MM.1S (cell line): Measurements from ENCODE around the gene EPB41.

ENCODE experiments used
- CTCF ChIP-seq: fragments of 300-600 bp; sonication (generic); IDR thresholded peaks from 2 replicates; pipeline ENCODE4 v1.5.1; 2016; ENCODE audit warnings: antibody characterized with exemption, low read length, mixed read lengths
- EZH2 ChIP-seq: fragments of 300-600 bp; sonication (generic); optimal IDR thresholded peaks from 2 replicates; pipeline ENCODE3; 2017; ENCODE audit warnings: low read depth, mild to moderate bottlenecking, antibody characterized with exemption, low read length, mixed read lengths

DNA sequence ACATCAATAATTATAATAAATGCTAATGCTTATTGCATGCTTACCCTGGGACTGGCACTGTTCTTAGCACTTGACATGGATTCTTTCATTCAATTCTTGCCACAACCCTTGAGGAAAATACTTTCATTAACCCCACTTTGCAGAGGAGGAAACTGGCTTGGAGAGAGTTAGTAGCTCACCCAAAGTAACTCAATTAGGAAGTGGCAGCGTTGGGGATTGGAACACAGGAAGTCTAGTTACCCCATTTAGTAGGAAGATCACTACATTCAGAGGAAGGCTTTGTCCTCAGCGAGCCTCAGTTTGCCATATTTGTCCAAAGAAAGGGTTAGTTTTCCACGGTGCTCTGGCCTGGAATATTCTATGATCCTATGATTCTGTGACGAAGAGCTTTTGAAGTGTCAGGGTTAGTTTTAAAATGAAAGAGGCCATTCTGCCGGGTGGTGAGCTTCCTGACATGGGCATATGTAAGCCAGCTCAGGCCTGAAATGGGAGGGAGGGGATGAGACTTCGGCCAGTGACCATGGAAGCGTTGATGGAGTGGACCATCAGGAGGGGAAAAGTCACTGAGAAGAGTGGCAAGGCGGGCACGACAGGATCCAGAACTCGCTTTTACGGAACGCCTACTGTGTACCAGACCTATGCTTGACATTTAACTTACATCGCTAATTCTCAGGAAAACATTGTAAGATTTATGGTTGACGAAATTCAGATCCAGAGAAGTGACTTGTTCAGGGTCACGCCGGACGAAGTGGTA is 28.2 kb upstream of the EPB41 start:
- TF ChIP-seq CTCF (no peak), EZH2 (no peak)
